HepG2 (cell line): Measurements from ENCODE around the gene DNAJB2. TPM values are rescaled to one million over a fixed set of nuclear protein-coding genes. Genes with fewer than 3 reads are reported as not detected.
A peak's percentile ranks its signal among the peaks of the same experiment; 100 is the strongest.

Source experiments
- BCLAF1 ChIP-seq: fragments of 450-650 bp; IDR thresholded peaks from 2 replicates; pipeline ENCODE4 v1.6.1; 2017; ENCODE audit warnings: mild to moderate bottlenecking
- EHMT2 ChIP-seq: fragments of 200-600 bp; sonication (generic); IDR thresholded peaks from 2 replicates; pipeline ENCODE4 v1.7.0; 2017; ENCODE audit warnings: antibody characterized with exemption, low read depth, low read length, borderline replicate concordance
- HNRNPH1 ChIP-seq: fragments of 200-400 bp; formaldehyde crosslinking; optimal IDR thresholded peaks from 2 replicates; pipeline ENCODE3; 2017; ENCODE audit warnings: mild to moderate bottlenecking, low read depth, low read length
- KDM4B ChIP-seq: sonication (generic); formaldehyde crosslinking; IDR thresholded peaks from 2 replicates; pipeline ENCODE4 v1.4.0; 2020; ENCODE audit warnings: missing genetic modification reagents
- KLF12 ChIP-seq: sonication (generic); formaldehyde crosslinking; IDR thresholded peaks from 2 replicates; pipeline ENCODE4 v1.4.0; 2020; ENCODE audit warnings: missing genetic modification reagents, borderline replicate concordance
- NPAS2 ChIP-seq: sonication (generic); formaldehyde crosslinking; IDR thresholded peaks from 2 replicates; pipeline ENCODE4 v1.8.0; 2022; ENCODE audit warnings: mild to moderate bottlenecking, missing genetic modification reagents, borderline replicate concordance
- PAXIP1 ChIP-seq: sonication (generic); formaldehyde crosslinking; conservative IDR thresholded peaks from 2 replicates; pipeline ENCODE4 v1.4.0; 2020; ENCODE audit warnings: mild to moderate bottlenecking, missing genetic modification reagents, moderate library complexity
- RBAK ChIP-seq: sonication (generic); formaldehyde crosslinking; IDR thresholded peaks from 2 replicates; pipeline ENCODE4 v1.5.1; 2020; ENCODE audit warnings: mild to moderate bottlenecking, missing genetic modification reagents
- RORA ChIP-seq: sonication (generic); formaldehyde crosslinking; IDR thresholded peaks from 2 replicates; pipeline ENCODE4 v1.5.0; 2020; ENCODE audit warnings: mild to moderate bottlenecking, missing genetic modification reagents, moderate library complexity
- SAP130 ChIP-seq: IDR thresholded peaks from 2 replicates; pipeline ENCODE4 v1.6.1; 2016; ENCODE audit warnings: low read depth
- SIN3B ChIP-seq: fragments of 150-350 bp; IDR thresholded peaks from 2 replicates; pipeline ENCODE4 v1.6.1; 2014; ENCODE audit warnings: low read length
- TAF15 ChIP-seq: fragments of 200-400 bp; formaldehyde crosslinking; IDR thresholded peaks from one replicate; pipeline ENCODE4 v1.6.1; 2018; ENCODE audit warnings: mild to moderate bottlenecking, low read depth, low read length; ENCODE audit not compliant: poor library complexity, severe bottlenecking
- ZFAT ChIP-seq: sonication (generic); formaldehyde crosslinking; conservative IDR thresholded peaks from 2 replicates; pipeline ENCODE4 v1.8.1; 2023; ENCODE audit warnings: missing genetic modification reagents, inconsistent platforms
- ZNF121 ChIP-seq: sonication (generic); formaldehyde crosslinking; IDR thresholded peaks from 2 replicates; pipeline ENCODE4 v1.5.0; 2020; ENCODE audit warnings: mild to moderate bottlenecking, missing genetic modification reagents
- ZNF281 ChIP-seq: sonication (generic); formaldehyde crosslinking; IDR thresholded peaks from 2 replicates; pipeline ENCODE4 v1.4.0; 2020; ENCODE audit warnings: missing genetic modification reagents, borderline replicate concordance
- ZNF484 ChIP-seq: sonication (generic); formaldehyde crosslinking; IDR thresholded peaks from 2 replicates; pipeline ENCODE4 v1.5.1; 2020; ENCODE audit warnings: mild to moderate bottlenecking, low read depth, missing genetic modification reagents, borderline replicate concordance
- ZNF740 ChIP-seq: sonication (generic); formaldehyde crosslinking; IDR thresholded peaks from 2 replicates; pipeline ENCODE4 v1.4.0; 2020; ENCODE audit warnings: missing genetic modification reagents
- ZNF75D ChIP-seq: sonication (generic); formaldehyde crosslinking; IDR thresholded peaks from 2 replicates; pipeline ENCODE4 v1.8.1; 2023; ENCODE audit warnings: missing genetic modification reagents, mild to moderate bottlenecking, borderline replicate concordance
- polyA plus RNA-seq, 8 experiments: library from polyadenylated mRNA; depleted of rRNA in 3 of 8; stranded (reverse) in 7 of 8; unstranded in 1 of 8; fragments of >200 nt; fragmentation: Illumina TruSeq in 4 of 8; extraction: Trizol in 4 of 8; gene quantifications; 2 replicates each; pipeline versions ENCODE4 v1.2.1 to v1.2.3, GENCODE V29; 2011 to 2016; ENCODE audit warnings: low read depth in 4 of 8, missing spikeins in 1 of 8, mixed read lengths in 1 of 8; ENCODE audit not compliant: insufficient read depth in 1 of 8
- total RNA-seq, 5 experiments: library from RNA; depleted of rRNA; stranded (reverse); fragments of >200 nt; fragmentation: Illumina TruSeq; extraction: Trizol; gene quantifications; 2 replicates each; pipeline ENCODE4 v1.2.3, GENCODE V29; 2016; ENCODE audit warnings: low read depth in 1 of 5

The DNAJB2 gene
- total and polyA plus RNA-seq, 2 of the 13 experiments (the other 11 are each of a cell fraction or from before 2014, with no cell fraction given): 21.3 to 31.1 TPM

GRCh38 chr2:219279151-219279915 lies at the start of gene DNAJB2 (continued):
- TF ChIP-seq ZNF281 (CRISPR knock-in tag) (peak; percentile 78), ZNF121 (CRISPR knock-in tag) (no peak), ZNF740 (CRISPR knock-in tag) (peak; percentile 87; the same call in 1 of the 2 replicates), PAXIP1 (CRISPR knock-in tag) (peak; percentile 69), SIN3B (no peak), HNRNPH1 (no peak), SAP130 (CRISPR knock-in tag) (peak; percentile 98), ZFAT (0 out of 2 replicates have a peak, but pooled peaks have one; percentile 22), KDM4B (CRISPR knock-in tag) (no peak; the same call in none of the 2 replicates), TAF15 (no peak), NPAS2 (CRISPR knock-in tag) (no peak), RBAK (no peak), KLF12 (CRISPR knock-in tag) (no peak), RORA (no peak), ZNF484 (CRISPR knock-in tag) (no peak), EHMT2 (no peak), BCLAF1 (no peak), ZNF75D (no peak)
